HEK293T (cell line): Measurements from ENCODE around the gene SLC25A36.

Experiments
- ARNT ChIP-seq: fragments of 450-650 bp; IDR thresholded peaks from 2 replicates; pipeline ENCODE4 v1.6.1; 2017; ENCODE audit warnings: mild to moderate bottlenecking
- BHLHE40 ChIP-seq: fragments of 450-650 bp; IDR thresholded peaks from 2 replicates; pipeline ENCODE4 v1.6.1; 2016; ENCODE audit warnings: mild to moderate bottlenecking, moderate library complexity, borderline replicate concordance
- ELF4 ChIP-seq: fragments of 450-650 bp; IDR thresholded peaks from 2 replicates; pipeline ENCODE4 v1.6.1; 2017; ENCODE audit warnings: antibody characterized with exemption
- FOXA1 ChIP-seq: fragments of 450-650 bp; IDR thresholded peaks from 2 replicates; pipeline ENCODE4 v1.6.1; 2016; ENCODE audit warnings: mild to moderate bottlenecking
- FOXM1 ChIP-seq: fragments of 450-650 bp; IDR thresholded peaks from 2 replicates; pipeline ENCODE4 v1.6.1; 2017; ENCODE audit warnings: mild to moderate bottlenecking, borderline replicate concordance
- HDGF ChIP-seq: fragments of 450-650 bp; IDR thresholded peaks from 2 replicates; pipeline ENCODE4 v1.6.1; 2017; ENCODE audit warnings: antibody characterized with exemption, borderline replicate concordance
- L3MBTL2 ChIP-seq: fragments of 450-650 bp; conservative IDR thresholded peaks from 2 replicates; pipeline ENCODE4 v1.6.1; 2016; ENCODE audit warnings: mild to moderate bottlenecking
- LEF1 ChIP-seq: fragments of 450-650 bp; IDR thresholded peaks from 2 replicates; pipeline ENCODE4 v1.6.1; 2017; ENCODE audit warnings: mild to moderate bottlenecking, borderline replicate concordance
- PKNOX1 ChIP-seq: fragments of 450-650 bp; IDR thresholded peaks from 2 replicates; pipeline ENCODE4 v1.6.1; 2016
- SP1 ChIP-seq: fragments of 450-650 bp; IDR thresholded peaks from 2 replicates; pipeline ENCODE4 v1.6.1; 2017
- SUZ12 ChIP-seq: fragments of 450-650 bp; IDR thresholded peaks from 2 replicates; pipeline ENCODE4 v1.6.1; 2016; ENCODE audit warnings: mild to moderate bottlenecking

DNA sequence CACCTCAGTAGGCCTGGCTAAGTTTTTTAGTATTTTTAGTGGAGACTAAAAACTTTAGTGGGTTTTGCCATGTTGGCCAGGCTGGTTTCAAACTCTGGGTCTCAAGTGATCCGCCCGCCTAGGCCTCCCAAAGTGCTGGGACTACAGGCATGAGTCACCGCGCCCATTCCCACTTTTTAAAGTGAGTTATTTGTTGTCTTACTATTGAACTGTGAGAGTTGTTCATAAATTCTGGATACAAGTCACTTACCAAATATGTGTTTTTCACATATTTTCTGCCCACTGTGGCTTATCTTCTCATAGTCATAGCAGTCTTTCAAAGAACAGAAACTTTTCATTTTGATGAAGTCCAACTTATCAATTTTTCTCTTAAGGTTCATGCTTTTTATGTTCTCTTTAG is 79.6 kb downstream of the SLC25A36 start:
- TF ChIP-seq SP1 (no peak), BHLHE40 (no peak), FOXM1 (no peak), FOXA1 (no peak), HDGF (no peak), SUZ12 (no peak), ELF4 (no peak), ARNT (no peak), PKNOX1 (no peak), LEF1 (no peak), L3MBTL2 (no peak)
